ENCODE data around the gene DPPA4. TPM values are rescaled to one million over a fixed set of nuclear protein-coding genes. Genes with fewer than 3 reads are reported as not detected.

The DPPA4 gene
- total RNA-seq, 1 donor from 2014 or later: 1.6 TPM

- FAIRE-seq (no peak), DNase-seq (ENCODE audit: low spot score in 2 of 2) (no peak)
These were observed 2.6 kb upstream of the DPPA4 start for GRCh38 chr3:109339714-109340648.

- DNase-seq (ENCODE audit: low spot score in 2 of 2) (no peak), FAIRE-seq (no peak)
These were observed 1.9 kb upstream of the DPPA4 start for GRCh38 chr3:109339197-109339596.

GRCh38 chr3:109338322-109338721 is 976 bp upstream of the DPPA4 start:
- DNase-seq (ENCODE audit: low spot score in 2 of 2) (no peak), FAIRE-seq (no peak)

GRCh38 chr3:109336291-109336861 is 970 bp downstream of the DPPA4 start:
- no peak for FAIRE-seq
- no peak for DNase-seq (ENCODE audit: low spot score in 2 of 2)

- FAIRE-seq: no peak
- DNase-seq (ENCODE audit: low spot score in 2 of 2): no peak
These were observed 2.8 kb downstream of the DPPA4 start for GRCh38 chr3:109334572-109334971.

- DNase-seq (ENCODE audit: low spot score in 2 of 2) (no peak), FAIRE-seq (no peak)
These were observed 5.7 kb downstream of the DPPA4 start for GRCh38 chr3:109331692-109332091.

GRCh38 chr3:109330405-109330804 is 6.9 kb downstream of the DPPA4 start:
- no peak for DNase-seq (ENCODE audit: low spot score in 2 of 2)
- no peak for FAIRE-seq

- no peak for DNase-seq (ENCODE audit: low spot score in 2 of 2)
- FAIRE-seq: no peak
These were observed 9.1 kb downstream of the DPPA4 start for GRCh38 chr3:109328202-109328601.

GRCh38 chr3:109325657-109326056 is 11.7 kb downstream of the DPPA4 start:
- DNase-seq (ENCODE audit: low spot score in 2 of 2) (no peak), FAIRE-seq (no peak)

GRCh38 chr3:109325109-109325508 is 12.2 kb downstream of the DPPA4 start:
- DNase-seq (ENCODE audit: low spot score in 2 of 2): no peak
- FAIRE-seq: no peak

GRCh38 chr3:109316162-109316730 is 21.1 kb downstream of the DPPA4 start, which contains the start of gene DPPA2:
TSS of gene DPPA2 (minus strand) at chr3:109316517. CDS start at chr3:109314542, 1,975 bp downstream.
- FAIRE-seq (no peak), DNase-seq (ENCODE audit: low spot score in 2 of 2) (no peak)

GRCh38 chr3:109313061-109313460 is 24.3 kb downstream of the DPPA4 start:
- FAIRE-seq: no peak

GRCh38 chr3:109297496-109297895 is 39.9 kb downstream of the DPPA4 start:
- no peak for FAIRE-seq

More at GRCh38 chr3:109313061-109313460, 24.3 kb downstream of the DPPA4 start:
- no peak for DNase-seq (ENCODE audit: low spot score in 2 of 2)

GRCh38 chr3:109284071-109284470 is 53.3 kb downstream of the DPPA4 start:
- FAIRE-seq (no peak), DNase-seq (ENCODE audit: low spot score in 2 of 2) (no peak)

More at GRCh38 chr3:109297496-109297895, 39.9 kb downstream of the DPPA4 start:
- DNase-seq (ENCODE audit: low spot score in 2 of 2): no peak

- DNase-seq (ENCODE audit: low spot score in 2 of 2): no peak
- FAIRE-seq: no peak
These were observed 58.8 kb downstream of the DPPA4 start for GRCh38 chr3:109278546-109278945.

GRCh38 chr3:109278141-109278540 is 59.2 kb downstream of the DPPA4 start:
- FAIRE-seq (no peak), DNase-seq (ENCODE audit: low spot score in 2 of 2) (no peak)

Small RNAs within 50 kb of the gene (small RNA-seq; reads per million reads assigned to genes)
- gene AC124945.1 (not detected), gene RF00017 (not detected)

Other genes starting within 250 kb of the DPPA4 start
- gene MORC1, start 219.4 kb downstream of the DPPA4 start, total RNA-seq: under 0.01 TPM
- gene C3orf85, start 200.8 kb downstream of the DPPA4 start, total RNA-seq: not detected
- not detected for gene DPPA2, start 21.0 kb downstream of the DPPA4 start, total RNA-seq